HAP-1 (cell line): Measurements from ENCODE around the gene DNER.

Experiments used
- DNase-seq, 2 experiments: peaks; one replicate each; pipeline ENCODE4 v3.0.0-alpha.2; 2016 to 2020; ENCODE audit warnings: low spot score in 2 of 2
- H3K27me3 ChIP-seq: fragments of 250-450 bp; sonication (Bioruptor Pico); 2 replicates; pipeline ENCODE4 v1.5.1; 2020; ENCODE audit warnings: low read depth, mild to moderate bottlenecking, moderate library complexity
- H3K36me3 ChIP-seq: fragments of 250-450 bp; sonication (Bioruptor Pico); replicated peaks from 2 replicates; pipeline ENCODE4 v1.5.1; 2020; ENCODE audit warnings: mild to moderate bottlenecking
- H3K4me1 ChIP-seq: fragments of 250-450 bp; sonication (Bioruptor Pico); 2 replicates; pipeline ENCODE4 v1.5.1; 2020; ENCODE audit warnings: mild to moderate bottlenecking
- H3K4me3 ChIP-seq: fragments of 250-450 bp; sonication (Bioruptor Pico); 2 replicates; pipeline ENCODE4 v1.5.1; 2020; ENCODE audit warnings: mild to moderate bottlenecking, moderate library complexity
- H3K9me3 ChIP-seq: fragments of 250-450 bp; sonication (Bioruptor Pico); 2 replicates; pipeline ENCODE4 v1.5.1; 2020; ENCODE audit warnings: mild to moderate bottlenecking, moderate library complexity
- in situ Hi-C: fragments of 300-500 bp; cut with MboI; formaldehyde crosslinking; loops from 3 replicates; pipeline ENCODE4 v1.14.3; 2020; ENCODE audit warnings: low sequenced_read_pairs, inconsistent platforms, mixed read lengths

DNER gene

DNA sequence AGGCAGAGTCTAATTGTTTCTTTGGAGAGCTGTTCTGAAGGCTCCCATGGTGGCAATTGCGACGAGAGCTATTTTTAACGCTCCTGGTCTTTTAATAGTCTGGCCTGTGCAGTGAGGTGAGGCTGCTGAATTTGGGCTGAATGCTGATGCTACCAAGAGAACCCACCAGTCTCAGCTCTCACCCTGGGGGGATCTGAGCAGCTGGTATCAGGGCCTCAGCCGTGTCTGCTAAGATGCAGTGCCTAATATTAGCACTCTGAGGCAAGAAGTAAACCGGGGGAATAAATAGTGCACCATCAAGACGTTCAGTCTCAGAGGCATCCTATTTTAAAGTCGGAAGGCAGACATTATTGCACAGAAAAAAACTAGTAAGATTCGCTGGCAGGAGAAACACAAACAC lies 228.5 kb downstream of the DNER start:
- H3K4me1 ChIP-seq: no peaks in the 10 kb centered on the region
- in situ Hi-C loops: no loop called here
- no peaks in the 10 kb centered on the region for H3K9me3 ChIP-seq
- H3K27me3 ChIP-seq: no peaks in the 10 kb centered on the region
- no peaks in the 10 kb centered on the region for H3K36me3 ChIP-seq
- H3K4me3 ChIP-seq: no peak overlapping the region
- DNase-seq: no peak

DNA sequence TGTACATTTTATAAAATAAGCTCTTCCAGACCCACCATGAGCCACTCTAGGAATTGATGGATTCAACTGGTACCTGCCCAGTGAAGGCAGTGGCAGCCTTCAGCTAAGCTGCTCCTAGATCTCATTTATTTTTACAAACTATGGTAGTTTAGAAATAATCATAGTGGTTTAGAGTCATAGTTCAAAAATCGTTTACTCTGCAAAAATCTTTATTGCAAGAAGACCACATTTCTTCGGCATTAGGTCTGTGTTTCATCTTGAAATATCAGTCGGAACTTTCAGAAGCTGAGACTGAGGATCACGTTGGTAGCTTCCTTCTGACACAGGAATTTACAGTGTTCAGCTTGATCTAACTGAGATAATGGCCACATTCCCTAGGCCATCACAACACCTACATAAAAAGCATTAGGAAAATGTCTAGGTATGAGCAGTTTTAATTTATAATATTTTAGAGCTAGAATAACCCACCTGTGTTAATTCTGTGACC lies 237.0 kb downstream of the DNER start:
- in situ Hi-C loops: no loop called here
- no peak overlapping the region for H3K4me3 ChIP-seq
- H3K27me3 ChIP-seq: no peaks in the 10 kb centered on the region; the same call in 1 of the 2 replicates
- no peaks in the 10 kb centered on the region for H3K36me3 ChIP-seq
- no peaks in the 10 kb centered on the region for H3K9me3 ChIP-seq
- H3K4me1 ChIP-seq: no peaks in the 10 kb centered on the region
- DNase-seq: no peak

DNA sequence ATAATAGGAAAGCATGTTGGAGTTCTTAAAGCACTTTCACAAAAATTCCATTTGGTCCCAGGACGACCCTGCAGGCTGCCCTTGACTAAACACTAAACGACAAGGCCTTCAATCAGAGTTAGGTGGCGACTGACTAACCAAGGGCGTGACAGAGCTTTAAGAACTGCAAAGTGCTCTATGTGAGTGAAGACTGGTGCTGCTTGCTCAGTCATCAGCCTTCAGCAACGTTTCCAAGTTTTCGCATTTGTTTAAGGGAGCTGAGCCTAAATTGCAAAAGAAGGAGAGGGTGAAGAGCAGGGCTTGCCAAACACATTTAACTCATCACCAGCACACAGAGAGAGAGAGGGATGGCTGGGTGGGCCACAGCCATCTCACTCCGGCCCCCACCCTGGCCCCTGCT lies 238.6 kb downstream of the DNER start:
- in situ Hi-C loops: no loop called here

DNA sequence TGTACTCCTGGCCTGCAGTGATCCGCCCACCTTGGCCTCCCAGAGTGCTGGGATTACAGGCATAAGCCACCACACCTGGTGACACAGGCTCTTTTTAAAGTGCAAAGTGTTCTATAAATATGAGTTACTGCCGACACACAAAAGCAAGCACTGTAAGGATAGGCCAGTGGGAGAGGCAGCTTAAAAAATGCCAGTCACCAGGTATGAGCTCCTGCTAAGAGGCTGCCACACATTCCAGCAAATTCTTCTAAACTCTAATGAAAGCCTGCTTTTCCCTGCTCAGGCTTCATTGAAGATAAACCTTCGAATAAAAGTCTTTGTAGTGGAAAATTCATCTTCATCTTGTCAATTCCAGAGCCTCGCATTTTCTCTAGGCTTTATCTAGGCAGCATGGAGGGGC lies 240.2 kb downstream of the DNER start:
- Histone ChIP-seq H3K4me3 (no peak overlapping the region), H3K9me3 (no peaks in the 10 kb centered on the region), H3K27me3 (no peaks in the 10 kb centered on the region; the same call in 1 of the 2 replicates), H3K36me3 (no peaks in the 10 kb centered on the region), H3K4me1 (no peaks in the 10 kb centered on the region)
- in situ Hi-C loops: no loop called here
- no peak for DNase-seq

More for the DNA sequence above, 238.6 kb downstream of the DNER start:
- no peak for DNase-seq
- Histone ChIP-seq H3K4me3 (no peak overlapping the region), H3K9me3 (no peaks in the 10 kb centered on the region), H3K36me3 (no peaks in the 10 kb centered on the region), H3K4me1 (no peaks in the 10 kb centered on the region), H3K27me3 (no peaks in the 10 kb centered on the region; the same call in 1 of the 2 replicates)

DNA sequence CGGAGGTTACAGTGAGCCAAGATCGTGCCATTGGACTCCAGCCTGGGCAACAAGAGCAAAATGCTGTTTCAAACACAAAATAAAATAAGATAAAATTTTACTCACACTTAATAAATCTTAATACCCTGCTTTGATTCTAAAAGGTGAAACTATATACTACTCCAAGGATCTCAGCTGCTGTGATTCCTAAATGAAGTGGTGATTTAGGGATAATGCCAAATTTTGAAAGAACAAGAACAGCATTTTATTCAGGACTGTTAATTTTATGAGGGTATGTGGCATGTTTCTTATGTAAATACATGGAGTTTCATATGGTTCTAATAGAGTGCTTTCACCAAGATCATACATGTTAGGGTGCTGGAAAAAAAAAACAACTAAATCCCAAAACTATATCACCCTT lies 243.6 kb downstream of the DNER start:
- in situ Hi-C loops: no loop called here
- no peak for DNase-seq

DNA sequence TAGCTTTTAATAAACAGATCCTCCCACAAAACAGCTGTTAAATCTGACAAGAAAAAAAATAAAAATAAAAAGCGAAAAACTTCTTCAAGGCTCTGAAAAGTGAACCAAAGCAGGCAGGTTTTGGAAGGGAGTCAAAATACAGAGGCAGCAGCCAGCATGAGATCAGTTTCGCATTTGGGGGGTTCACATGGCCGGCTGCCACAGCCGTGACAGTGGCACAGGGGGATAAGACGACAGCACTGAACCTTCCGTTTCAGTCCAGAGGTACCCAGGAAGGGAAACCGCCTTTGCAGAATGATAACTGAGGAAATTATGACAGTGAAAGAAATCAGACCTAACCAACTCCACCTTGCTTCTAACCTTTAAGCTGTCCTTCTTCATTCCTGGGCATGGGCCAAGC lies 246.6 kb downstream of the DNER start:
- in situ Hi-C loops: no loop called here
- H3K9me3 ChIP-seq: no peaks in the 10 kb centered on the region
- H3K4me3 ChIP-seq: no peak overlapping the region
- H3K27me3 ChIP-seq: no peaks in the 10 kb centered on the region
- H3K36me3 ChIP-seq: no peaks in the 10 kb centered on the region
- no peak for DNase-seq
- H3K4me1 ChIP-seq: no peaks in the 10 kb centered on the region

More for the DNA sequence above, 243.6 kb downstream of the DNER start:
- no peak overlapping the region for H3K4me3 ChIP-seq
- H3K36me3 ChIP-seq: no peaks in the 10 kb centered on the region
- H3K9me3 ChIP-seq: no peaks in the 10 kb centered on the region
- no peaks in the 10 kb centered on the region for H3K4me1 ChIP-seq
- H3K27me3 ChIP-seq: no peaks in the 10 kb centered on the region

DNA sequence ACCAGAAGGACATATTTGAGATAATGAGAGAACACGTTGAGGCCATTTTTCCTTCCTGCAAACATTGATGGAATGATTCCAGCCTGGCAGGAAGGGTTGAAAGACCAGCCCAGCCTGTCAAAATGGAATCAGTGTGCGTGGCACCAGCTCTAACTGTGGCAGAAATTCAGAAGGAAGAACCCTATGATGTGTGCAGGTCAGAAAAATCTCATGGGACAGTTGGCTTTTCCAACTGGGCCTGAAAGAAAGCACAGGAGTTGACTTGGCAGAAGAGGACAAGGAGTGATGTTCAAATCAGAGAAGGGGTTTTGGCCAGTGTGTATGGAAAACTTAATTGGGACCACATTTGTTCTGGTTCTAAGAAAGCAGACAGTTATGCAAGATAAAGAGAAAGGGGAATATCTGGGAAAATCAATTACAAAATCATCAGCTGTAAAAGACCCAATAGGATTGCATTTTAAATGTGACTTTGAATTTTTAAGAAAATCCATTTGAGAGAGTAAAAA lies 250.5 kb downstream of the DNER start:
- DNase-seq: no peak
- Histone ChIP-seq H3K36me3 (no peaks in the 10 kb centered on the region), H3K9me3 (no peaks in the 10 kb centered on the region), H3K4me1 (no peaks in the 10 kb centered on the region), H3K27me3 (no peaks in the 10 kb centered on the region), H3K4me3 (no peak overlapping the region)
- in situ Hi-C loops: no loop called here

DNA sequence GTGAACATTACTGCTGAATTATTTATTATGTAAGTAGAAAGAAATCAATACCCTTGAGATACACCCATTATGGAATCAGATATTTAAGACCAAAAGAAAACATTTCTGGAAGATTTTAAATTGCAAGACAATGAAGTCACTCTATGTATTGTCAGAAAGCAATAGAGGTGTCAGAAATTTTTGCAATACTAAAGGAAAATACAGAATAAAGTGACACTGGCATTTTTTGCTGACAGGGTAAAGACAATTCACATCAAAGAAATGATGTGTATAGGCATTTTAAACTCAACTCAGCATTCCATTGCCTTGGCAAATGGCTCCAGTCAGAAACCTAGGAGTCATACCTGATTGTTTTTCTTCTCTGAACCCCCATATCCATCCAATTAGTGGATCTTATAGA lies 252.2 kb downstream of the DNER start:
- in situ Hi-C loops: no loop called here
- H3K27me3 ChIP-seq: no peaks in the 10 kb centered on the region
- no peaks in the 10 kb centered on the region for H3K4me1 ChIP-seq
- no peaks in the 10 kb centered on the region for H3K9me3 ChIP-seq
- H3K4me3 ChIP-seq: no peak overlapping the region
- H3K36me3 ChIP-seq: no peaks in the 10 kb centered on the region
- DNase-seq: no peak

DNA sequence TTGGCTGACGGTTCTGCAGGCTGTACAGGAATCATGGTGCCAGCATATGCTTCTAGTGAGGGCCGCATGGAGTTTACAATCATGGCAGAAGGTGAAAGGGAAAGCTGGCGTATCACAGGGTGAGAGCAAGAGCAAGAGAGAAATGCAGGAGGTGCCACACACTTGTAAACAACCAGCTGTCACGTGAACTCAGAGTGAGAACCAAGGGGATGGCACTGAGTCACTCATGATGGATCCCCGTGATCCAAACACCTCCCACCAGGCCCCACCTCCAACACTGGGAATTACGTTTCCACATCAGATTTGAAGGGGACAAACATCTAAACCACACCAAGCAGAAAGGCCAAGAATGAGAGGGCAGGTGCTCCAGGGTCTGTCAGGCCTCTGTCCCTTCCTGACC lies 258.3 kb downstream of the DNER start:
- no peak for DNase-seq
- Histone ChIP-seq H3K4me1 (no peaks in the 10 kb centered on the region), H3K27me3 (no peaks in the 10 kb centered on the region), H3K9me3 (no peaks in the 10 kb centered on the region), H3K36me3 (no peaks in the 10 kb centered on the region), H3K4me3 (no peak overlapping the region)
- in situ Hi-C loops: no loop called here

DNA sequence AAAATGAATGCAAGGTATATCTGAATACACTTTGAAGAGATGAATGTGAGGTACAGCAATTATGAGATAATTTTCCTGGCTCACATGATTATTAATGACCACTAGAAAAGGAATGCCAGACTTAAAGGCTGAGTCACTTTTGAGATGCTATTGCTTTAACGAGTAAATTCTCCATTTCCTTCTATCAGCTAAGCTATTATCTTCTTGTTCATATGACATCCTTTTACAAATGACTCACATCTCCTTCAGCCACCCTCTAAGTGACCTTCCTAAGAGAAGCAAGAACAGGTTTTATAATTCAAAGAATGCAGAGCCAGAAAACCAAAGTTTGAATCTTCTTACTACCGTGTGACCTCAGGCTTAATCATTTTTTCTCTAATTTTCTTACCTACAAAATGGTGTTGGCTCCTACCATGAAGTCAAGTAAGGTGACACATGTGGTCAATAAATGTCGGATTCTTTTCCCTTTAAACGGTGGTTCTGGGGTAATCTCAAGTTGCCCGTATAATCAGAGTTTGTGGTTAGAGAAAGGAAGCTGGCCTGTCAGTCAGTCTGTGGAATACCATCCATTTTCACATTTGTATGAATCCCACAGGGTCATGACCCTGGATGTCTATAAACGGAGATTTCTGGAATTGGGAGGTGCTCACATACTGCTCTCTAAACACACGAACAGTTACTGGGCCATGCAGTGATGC lies 259.3 kb downstream of the DNER start:
- Histone ChIP-seq H3K4me1 (no peaks in the 10 kb centered on the region), H3K36me3 (no peaks in the 10 kb centered on the region), H3K9me3 (no peaks in the 10 kb centered on the region), H3K27me3 (no peaks in the 10 kb centered on the region), H3K4me3 (no peak overlapping the region)
- no peak for DNase-seq
- in situ Hi-C loops: no loop called here

DNA sequence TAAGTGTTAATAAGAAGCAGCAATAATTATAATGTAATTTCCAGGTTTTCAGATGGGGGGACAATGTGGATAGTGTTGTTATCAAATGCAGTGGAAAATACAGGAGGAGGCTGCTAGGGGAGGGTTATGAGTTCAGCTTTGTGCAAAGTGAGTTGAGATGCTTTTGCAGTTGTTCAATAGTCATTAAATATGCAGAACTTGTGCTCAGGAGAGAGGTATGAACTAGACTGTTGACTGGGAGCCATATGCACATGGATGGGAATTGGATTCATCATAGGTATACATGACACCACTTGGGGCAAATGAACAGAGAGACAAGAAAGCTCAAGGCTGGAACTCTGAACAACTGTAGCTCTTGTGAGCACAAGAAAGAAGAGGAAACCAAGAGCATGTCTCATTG lies 261.1 kb downstream of the DNER start:
- in situ Hi-C loops: no loop called here
- H3K4me1 ChIP-seq: no peaks in the 10 kb centered on the region
- DNase-seq: no peak
- H3K9me3 ChIP-seq: no peaks in the 10 kb centered on the region
- no peaks in the 10 kb centered on the region for H3K36me3 ChIP-seq
- no peaks in the 10 kb centered on the region for H3K27me3 ChIP-seq
- no peak overlapping the region for H3K4me3 ChIP-seq

DNA sequence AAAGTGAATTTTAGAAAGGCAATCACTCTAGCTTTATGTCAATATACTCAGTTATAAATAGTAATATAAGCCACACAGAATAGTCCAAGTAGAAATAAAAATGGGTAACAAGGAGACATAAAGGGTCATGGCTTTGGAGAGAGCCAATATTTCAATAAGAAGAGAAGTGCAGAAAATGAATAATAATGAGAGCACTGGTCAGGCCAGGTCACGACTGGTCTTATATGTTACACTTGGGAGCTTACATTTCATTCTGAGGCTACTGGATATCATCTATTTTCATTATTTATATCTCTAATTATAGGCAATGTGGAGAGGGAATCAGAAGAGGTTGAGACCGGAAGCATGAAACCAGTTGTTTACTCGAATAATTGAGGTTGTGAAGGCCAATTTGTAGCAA lies 262.5 kb downstream of the DNER start:
- Histone ChIP-seq H3K4me3 (no peak overlapping the region), H3K36me3 (no peaks in the 10 kb centered on the region), H3K4me1 (no peaks in the 10 kb centered on the region; the same call in 1 of the 2 replicates), H3K27me3 (no peaks in the 10 kb centered on the region), H3K9me3 (no peaks in the 10 kb centered on the region)
- in situ Hi-C loops: no loop called here
- no peak for DNase-seq

DNA sequence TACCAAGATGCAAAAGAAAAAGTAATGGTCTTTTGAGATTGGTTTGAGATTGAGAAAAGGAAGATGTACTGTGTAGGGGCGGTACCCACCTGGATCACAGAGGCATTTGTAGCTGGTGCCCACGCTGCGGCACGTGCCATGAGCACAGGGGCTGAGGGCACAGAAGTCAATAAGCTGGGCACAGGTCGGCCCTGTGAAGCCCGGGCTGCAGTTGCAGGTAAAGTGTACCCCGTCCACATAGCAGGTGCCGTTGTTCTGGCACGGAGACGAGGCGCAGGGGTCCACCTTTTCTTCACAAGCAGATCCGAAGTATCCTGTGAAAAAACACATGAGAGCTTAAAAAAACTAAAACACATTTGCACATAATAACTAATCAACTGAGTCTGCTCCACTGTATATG lies 267.1 kb downstream of the DNER start:
- no peak for DNase-seq
- Histone ChIP-seq H3K4me1 (no peaks in the 10 kb centered on the region; the same call in 1 of the 2 replicates), H3K27me3 (no peaks in the 10 kb centered on the region), H3K4me3 (no peak overlapping the region), H3K9me3 (no peaks in the 10 kb centered on the region), H3K36me3 (no peaks in the 10 kb centered on the region)
- in situ Hi-C loops: no loop called here

DNA sequence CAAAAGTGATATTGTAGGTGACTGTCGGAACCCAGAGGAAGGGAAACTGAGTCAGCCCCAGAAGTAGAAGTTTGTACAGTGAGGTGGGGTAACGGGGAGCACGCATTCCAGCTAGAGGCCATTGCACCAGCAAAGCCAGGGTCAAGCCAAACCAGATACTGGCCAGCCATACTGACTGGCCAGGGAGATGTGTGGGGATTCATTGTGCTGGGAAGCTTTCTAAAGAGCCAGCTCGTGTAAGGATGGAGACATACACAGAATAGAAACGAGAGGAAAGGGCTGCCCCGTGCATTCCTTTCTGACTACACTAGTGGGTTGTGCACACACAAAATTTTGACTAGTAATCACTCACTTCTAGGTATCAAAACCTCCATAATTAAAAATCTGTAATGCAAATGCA lies 268.0 kb downstream of the DNER start:
- in situ Hi-C loops: no loop called here
- Histone ChIP-seq H3K27me3 (no peaks in the 10 kb centered on the region), H3K4me3 (no peak overlapping the region), H3K4me1 (no peaks in the 10 kb centered on the region; the same call in 1 of the 2 replicates), H3K36me3 (no peaks in the 10 kb centered on the region), H3K9me3 (no peaks in the 10 kb centered on the region)
- no peak for DNase-seq
